Esophagus muscularis mucosa (tissue), 4 donors: Measurements from ENCODE around the gene OR4K5.

ENCODE experiments used
- CTCF ChIP-seq, 3 experiments: fragments of 200-600 bp in 2 of 3; fragments of 450-650 bp in 1 of 3; sonication (generic) in 2 of 3; IDR thresholded peaks; one replicate each; pipeline ENCODE4 v1.5.1; 2017 to 2019; ENCODE audit warnings: antibody characterized with exemption in 3 of 3, mild to moderate bottlenecking in 2 of 3, moderate library complexity in 1 of 3
- EP300 ChIP-seq: sonication (generic); formaldehyde crosslinking; IDR thresholded peaks from one replicate; pipeline ENCODE4 v1.6.1; 2017; ENCODE audit warnings: antibody characterized with exemption
- POLR2A ChIP-seq: fragments of 450-650 bp; IDR thresholded peaks from one replicate; pipeline ENCODE4 v1.6.1; 2017; ENCODE audit warnings: antibody characterized with exemption, moderate library complexity, mild to moderate bottlenecking, low read depth
- POLR2AphosphoS5 ChIP-seq, 2 donors: sonication (generic); formaldehyde crosslinking; IDR thresholded peaks; one replicate each; pipeline ENCODE4 v1.6.1; 2017; ENCODE audit warnings: antibody characterized with exemption in 2 of 2

GRCh38 chr14:19930617-19931016 is 10.2 kb downstream of the OR4K5 start, which contains the start of gene OR4K1:
- no peak for TF ChIP-seq CTCF (IDR thresholded peaks at IDR 0.05)
- no peak for TF ChIP-seq POLR2A
- no peak for TF ChIP-seq POLR2AphosphoS5 (IDR thresholded peaks at IDR 0.05)
- no peak for TF ChIP-seq EP300
